Testis (tissue), 3 donors: Measurements from ENCODE around the gene METTL16. TPM values are rescaled to one million over a fixed set of nuclear protein-coding genes. Genes with fewer than 3 reads are reported as not detected.

Source experiments
- DNase-seq: peaks from one replicate; pipeline ENCODE4 v3.0.0-alpha.2; 2019
- H3K27ac ChIP-seq, 2 donors: fragments of 200-600 bp; sonication (generic); one replicate each; pipeline ENCODE4 v1.5.1; 2019
- H3K27me3 ChIP-seq: fragments of 200-600 bp; sonication (generic); one replicate; pipeline ENCODE4 v1.5.1; 2019
- H3K36me3 ChIP-seq: fragments of 200-600 bp; sonication (generic); one replicate; pipeline ENCODE4 v1.5.1; 2017; ENCODE audit warnings: low read depth; ENCODE audit errors: missing control alignments
- H3K4me1 ChIP-seq: fragments of 200-600 bp; sonication (generic); one replicate; pipeline ENCODE4 v1.5.1; 2019
- H3K4me3 ChIP-seq, 2 donors: fragments of 200-600 bp; sonication (generic); one replicate each; pipeline ENCODE4 v1.5.1; 2017 to 2019
- H3K9me3 ChIP-seq: fragments of 200-600 bp; sonication (generic); one replicate; pipeline ENCODE4 v1.5.1; 2017
- CTCF ChIP-seq, 3 experiments: fragments of 450-650 bp in 2 of 3; fragments of 200-600 bp in 1 of 3; sonication (generic) in 1 of 3; IDR thresholded peaks; one replicate each; pipeline ENCODE4 v1.5.1; 2016 to 2019; ENCODE audit warnings: antibody characterized with exemption in 3 of 3, mild to moderate bottlenecking in 2 of 3, moderate library complexity in 1 of 3
- POLR2A ChIP-seq: fragments of 450-650 bp; IDR thresholded peaks from one replicate; pipeline ENCODE4 v1.6.1; 2017; ENCODE audit warnings: antibody characterized with exemption, mild to moderate bottlenecking, moderate library complexity
- WGBS, 2 donors: methylation state at CpG; one replicate each; pipeline ENCODE4 v1.1.5; 2018; 5-methylcytosine and 5-hydroxymethylcytosine counted together
- intact Hi-C: fragments of 100-400 bp; cut with DNase I; formaldehyde crosslinking; loops from one replicate; pipeline ENCODE4 v1.15.1; 2023; ENCODE audit warnings: low total_unique reads
- polyA plus RNA-seq: library from polyadenylated mRNA; stranded (reverse); fragments of 350-450 nt; fragmentation: Illumina TruSeq; extraction: RNeasy Lipid Tissue Mini Kit (QIAGEN cat#74804); gene quantifications from one replicate; pipeline ENCODE4 v1.2.3, GENCODE V29; 2014; ENCODE audit warnings: low read depth, low replicate concordance; ENCODE audit not compliant: insufficient read depth
- total RNA-seq, 2 donors: library from RNA; depleted of rRNA; stranded (reverse); fragments of >200 nt; gene quantifications; one replicate each; pipeline ENCODE4 v1.2.3, GENCODE V29; 2016

METTL16 gene
- total and polyA plus RNA-seq, 3 donors from 2014 or later = 23.1 to 53.6 (median 42.7) TPM

GRCh38 chr17:2412561-2413021 lies 99.1 kb downstream of the METTL16 start:
- intact Hi-C loops = no loop called here
- 27% methylated on average over 1 to 2 of the region's 2 CpGs for WGBS, 2 donors

GRCh38 chr17:2410951-2411350 lies 100.7 kb downstream of the METTL16 start:
- intact Hi-C loops = no loop called here
- TF ChIP-seq CTCF (IDR thresholded peaks at IDR 0.05) (peak in 1 of 3 experiments; percentile 23), POLR2A (no peak)
- H3K36me3 ChIP-seq = no peaks in the 10 kb centered on the region
- peak overlapping the region; percentile 4 to 83 for H3K27ac ChIP-seq
- WGBS, 2 donors = 74 to 75% methylated on average over 7 of the region's 7 CpGs
- DNase-seq = no peak
- no peak overlapping the region for H3K4me3 ChIP-seq
- peaks cover 37% of the 10 kb centered on the region for H3K4me1 ChIP-seq
- H3K27me3 ChIP-seq = no peaks in the 10 kb centered on the region
- no peaks in the 10 kb centered on the region for H3K9me3 ChIP-seq

More at GRCh38 chr17:2412561-2413021, 99.1 kb downstream of the METTL16 start:
- H3K27ac ChIP-seq = peak overlapping the region; percentile 59 to 83
- H3K9me3 ChIP-seq = no peaks in the 10 kb centered on the region
- peaks cover 29% of the 10 kb centered on the region for H3K4me1 ChIP-seq
- H3K36me3 ChIP-seq = no peaks in the 10 kb centered on the region
- no peak overlapping the region for H3K4me3 ChIP-seq
- TF ChIP-seq POLR2A (no peak), CTCF (IDR thresholded peaks at IDR 0.05) (peak in 1 of 3 experiments; percentile 6)
- peak; percentile 70 for DNase-seq
- H3K27me3 ChIP-seq = no peaks in the 10 kb centered on the region

GRCh38 chr17:2406903-2407790 lies 104.5 kb downstream of the METTL16 start:
- H3K4me1 ChIP-seq = peaks cover 56% of the 10 kb centered on the region
- no peaks in the 10 kb centered on the region for H3K36me3 ChIP-seq
- H3K9me3 ChIP-seq = no peaks in the 10 kb centered on the region
- H3K27me3 ChIP-seq = no peaks in the 10 kb centered on the region
- DNase-seq = peak; percentile 84
- peak overlapping the region; percentile 77 to 85 for H3K27ac ChIP-seq
- no peak for TF ChIP-seq CTCF (IDR thresholded peaks at IDR 0.05)
- TF ChIP-seq POLR2A = no peak
- intact Hi-C loops = no loop called here
- no peak overlapping the region for H3K4me3 ChIP-seq
- 55% methylated on average over 15 of the region's 15 CpGs for WGBS, 2 donors

- WGBS, 2 donors = 63 to 65% methylated on average over 8 of the region's 8 CpGs
- no peak for TF ChIP-seq CTCF (IDR thresholded peaks at IDR 0.05)
- TF ChIP-seq POLR2A = no peak
- peak; percentile 65 for DNase-seq
- Histone ChIP-seq H3K9me3 (no peaks in the 10 kb centered on the region), H3K27me3 (no peaks in the 10 kb centered on the region), H3K27ac (peak overlapping the region; percentile 77 to 85), H3K36me3 (no peaks in the 10 kb centered on the region), H3K4me3 (no peak overlapping the region), H3K4me1 (peaks cover 49% of the 10 kb centered on the region)
- intact Hi-C loops = no loop called here
Observed at GRCh38 chr17:2406271-2406902, 105.3 kb downstream of the METTL16 start.
